A549 (cell line): Measurements from ENCODE around the gene TMIGD3. TPM values are rescaled to one million over a fixed set of nuclear protein-coding genes. Genes with fewer than 3 reads are reported as not detected.

Experiments
- ATAC-seq, 2 experiments: fragments of 200-7000 bp in 1 of 2; fragments of >200 bp in 1 of 2; cut with Nextera tagmentation in 1 of 2; cut with Tn5 transposase in 1 of 2; 3 replicates each; pipeline versions ENCODE4 v1.8.0 to v1.9.1; 2018 to 2020; ENCODE audit warnings: mild to moderate bottlenecking in 1 of 2, moderate library complexity in 1 of 2
- CTCF ChIA-PET: fragments of 300-600 bp; sonication (Branson Sonifier 250); formaldehyde crosslinking; extraction: SDS; loops from one replicate; lab custom pipeline; 2021; ENCODE audit warnings: antibody characterized with exemption, inconsistent platforms; lab: Yijun Ruan, JAX
- POLR2A ChIA-PET: fragments of 350-600 bp; formaldehyde crosslinking; extraction: SDS; loops from one replicate; lab custom pipeline; 2021; ENCODE audit warnings: antibody characterized with exemption, inconsistent platforms; lab: Yijun Ruan, JAX
- DNase-seq, 2 experiments: peaks; one replicate each; pipeline versions ENCODE4 v3.0.0 to v3.0.0-alpha.2; 2011 to 2016; ENCODE audit warnings: low read depth in 1 of 2, low spot score in 1 of 2
- FAIRE-seq: peaks from 2 replicates; lab custom pipeline; 2011; peaks lifted over from hg19 to GRCh38; lab: Jason Lieb, UNC
- H3K27ac ChIP-seq, 2 experiments: fragments of >200 bp; sonication (Bioruptor Twin); formaldehyde crosslinking; 3 replicates each; pipeline ENCODE4 v1.5.1; 2016 to 2017
- H3K4me1 ChIP-seq: fragments of >200 bp; sonication (Bioruptor Twin); formaldehyde crosslinking; 3 replicates; pipeline ENCODE4 v1.6.1; 2016
- H3K4me2 ChIP-seq: fragments of >200 bp; sonication (Bioruptor Twin); formaldehyde crosslinking; 3 replicates; pipeline ENCODE4 v1.6.1; 2016
- H3K4me3 ChIP-seq: fragments of >200 bp; sonication (Bioruptor Twin); formaldehyde crosslinking; 3 replicates; pipeline ENCODE4 v1.5.1; 2016
- H3K9me3 ChIP-seq: fragments of >200 bp; sonication (Bioruptor Twin); formaldehyde crosslinking; 3 replicates; pipeline ENCODE4 v1.6.1; 2016
- BCL3 ChIP-seq: fragments of >200 bp; sonication (Bioruptor Twin); formaldehyde crosslinking; IDR thresholded peaks from 3 replicates; pipeline ENCODE4 v1.6.1; 2016
- CBX2 ChIP-seq: fragments of 200-600 bp; sonication (generic); IDR thresholded peaks from 2 replicates; pipeline ENCODE4 v1.6.1; 2016; ENCODE audit warnings: low read depth, mild to moderate bottlenecking, borderline replicate concordance
- CTCF ChIP-seq: fragments of >200 bp; sonication (Bioruptor Twin); formaldehyde crosslinking; IDR thresholded peaks from 3 replicates; pipeline ENCODE4 v1.5.1; 2016
- EHMT2 ChIP-seq: fragments of 200-600 bp; sonication (generic); IDR thresholded peaks from 2 replicates; pipeline ENCODE4 v1.6.1; 2016; ENCODE audit warnings: antibody characterized with exemption, low read depth, mild to moderate bottlenecking, moderate library complexity
- EP300 ChIP-seq, 2 experiments: fragments of >200 bp; sonication (Bioruptor Twin); formaldehyde crosslinking; IDR thresholded peaks; 2 replicates in 1 of 2; 3 replicates in 1 of 2; pipeline ENCODE4 v1.6.1; 2016 to 2017
- FOSB ChIP-seq: fragments of 250-450 bp; sonication (Bioruptor Pico); IDR thresholded peaks from 2 replicates; pipeline ENCODE4 v1.5.0; 2020; ENCODE audit warnings: mild to moderate bottlenecking, moderate library complexity
- HDAC2 ChIP-seq: fragments of 200-600 bp; sonication (generic); IDR thresholded peaks from 2 replicates; pipeline ENCODE4 v1.6.1; 2016
- HES2 ChIP-seq: fragments of >200 bp; sonication (Bioruptor Twin); formaldehyde crosslinking; IDR thresholded peaks from 2 replicates; pipeline ENCODE4 v1.6.1; 2016
- HMGXB4 ChIP-seq: fragments of 250-450 bp; sonication (Bioruptor Pico); IDR thresholded peaks from 2 replicates; pipeline ENCODE4 v1.5.0; 2021; ENCODE audit warnings: mild to moderate bottlenecking, moderate library complexity, borderline replicate concordance
- HOXA7 ChIP-seq: fragments of 250-450 bp; sonication (Bioruptor Pico); IDR thresholded peaks from 2 replicates; pipeline ENCODE4 v1.5.0; 2020; ENCODE audit warnings: mild to moderate bottlenecking, moderate library complexity
- HOXB13 ChIP-seq: fragments of 250-450 bp; sonication (Bioruptor Pico); IDR thresholded peaks from 2 replicates; pipeline ENCODE4 v1.5.0; 2020; ENCODE audit warnings: low read depth, mild to moderate bottlenecking, moderate library complexity
- KDM5A ChIP-seq: fragments of 200-600 bp; sonication (generic); IDR thresholded peaks from 2 replicates; pipeline ENCODE4 v1.6.1; 2016; ENCODE audit warnings: antibody characterized with exemption, mild to moderate bottlenecking
- NPAS2 ChIP-seq: fragments of 250-450 bp; sonication (Bioruptor Pico); IDR thresholded peaks from 2 replicates; pipeline ENCODE4 v1.8.0; 2022; ENCODE audit warnings: mild to moderate bottlenecking, moderate library complexity, borderline replicate concordance
- NR3C1 ChIP-seq: fragments of >200 bp; sonication (Bioruptor Twin); formaldehyde crosslinking; IDR thresholded peaks from 3 replicates; pipeline ENCODE4 v1.6.1; 2017
- PBX3 ChIP-seq: IDR thresholded peaks from 2 replicates; pipeline ENCODE4 v1.6.1; 2012
- POLR2A ChIP-seq: IDR thresholded peaks from 2 replicates; pipeline ENCODE4 v1.6.1; 2012; ENCODE audit warnings: mild to moderate bottlenecking, low read length
- RAD21 ChIP-seq, 2 experiments: fragments of >200 bp in 1 of 2; sonication (Bioruptor Twin) in 1 of 2; formaldehyde crosslinking in 1 of 2; IDR thresholded peaks in 1 of 2; conservative IDR thresholded peaks in 1 of 2; 2 replicates in 1 of 2; 3 replicates in 1 of 2; pipeline ENCODE4 v1.6.1; 2012 to 2018; ENCODE audit warnings: inconsistent platforms in 1 of 2
- RCOR1 ChIP-seq: fragments of 150-350 bp; IDR thresholded peaks from 2 replicates; pipeline ENCODE4 v1.6.1; 2014; ENCODE audit warnings: antibody characterized with exemption, low read length, low read depth
- REST ChIP-seq: fragments of 200-600 bp; sonication (generic); IDR thresholded peaks from 2 replicates; pipeline ENCODE4 v1.6.1; 2016; ENCODE audit warnings: antibody characterized with exemption, mild to moderate bottlenecking, moderate library complexity
- RFX5 ChIP-seq: fragments of 450-650 bp; IDR thresholded peaks from 2 replicates; pipeline ENCODE4 v1.7.1; 2014; ENCODE audit warnings: antibody characterized with exemption, mild to moderate bottlenecking, moderate library complexity
- RNF2 ChIP-seq: fragments of 200-600 bp; sonication (generic); IDR thresholded peaks from 2 replicates; pipeline ENCODE4 v1.6.1; 2016; ENCODE audit warnings: low read depth, mild to moderate bottlenecking, antibody characterized with exemption, moderate library complexity, borderline replicate concordance
- SMC3 ChIP-seq: fragments of >200 bp; sonication (Bioruptor Twin); formaldehyde crosslinking; IDR thresholded peaks from 3 replicates; pipeline ENCODE4 v1.6.1; 2018; ENCODE audit warnings: inconsistent platforms
- TFCP2L1 ChIP-seq: fragments of 250-450 bp; sonication (Bioruptor Pico); IDR thresholded peaks from 2 replicates; pipeline ENCODE4 v1.5.0; 2021; ENCODE audit warnings: mild to moderate bottlenecking
- TP53 ChIP-seq: fragments of 250-450 bp; sonication (Bioruptor Pico); IDR thresholded peaks from 2 replicates; pipeline ENCODE4 v1.5.0; 2021; ENCODE audit warnings: mild to moderate bottlenecking, moderate library complexity
- ZNF302 ChIP-seq: fragments of 250-450 bp; sonication (Bioruptor Pico); IDR thresholded peaks from 2 replicates; pipeline ENCODE4 v1.9.0; 2021; ENCODE audit warnings: inconsistent platforms, mild to moderate bottlenecking, moderate library complexity
- WGBS: methylation state at CpG from one replicate; pipeline ENCODE4 v1.1.6; 2017; ENCODE audit errors: missing lambda C conversion rate; 5-methylcytosine and 5-hydroxymethylcytosine counted together
- polyA plus RNA-seq, 4 experiments: library from polyadenylated mRNA; depleted of rRNA in 3 of 4; stranded (reverse); fragments of >200 nt; fragmentation: RNase III in 1 of 4; extraction: RNeasy Plus Mini Kit Qiagen cat#74134 plus additional on column Dnase treatment in 1 of 4; gene quantifications; 2 replicates in 3 of 4; 3 replicates in 1 of 4; pipeline ENCODE4 v1.2.3, GENCODE V29; 2011 to 2017

Gene TMIGD3
- polyA plus RNA-seq, 2 of the 4 experiments (the other 2 are of a cell fraction): not detected

- TF ChIP-seq HES2: no peak
Observed at GRCh38 chr1:111483876-111484275, 19.6 kb downstream of the TMIGD3 start (continued).

- DNase-seq: no peak
- WGBS: 57% methylated on average over 3 of the region's 3 CpGs
- no peaks in the 10 kb centered on the region for H3K4me1 ChIP-seq
- no peak overlapping the region for H3K4me2 ChIP-seq
- CTCF ChIA-PET: interaction anchor here (1.4 to 4.0 kb wide), 4 partner anchors 14 to 264 kb away, joined by 3 to 26 read pairs (median 8); no protein-coding TSS in a partner anchor
- POLR2A ChIA-PET: no interaction called here
- no peak for FAIRE-seq
- H3K4me3 ChIP-seq: no peak overlapping the region
- H3K27ac ChIP-seq: no peak overlapping the region
- no peak for ATAC-seq
- no peaks in the 10 kb centered on the region for H3K9me3 ChIP-seq
- no peak for TF ChIP-seq POLR2A
- no peak for TF ChIP-seq RNF2
- no peak for TF ChIP-seq HOXB13
- TF ChIP-seq HMGXB4: no peak
- no peak for TF ChIP-seq FOSB
- TF ChIP-seq CBX2: no peak
- no peak for TF ChIP-seq EP300 (IDR thresholded peaks at IDR 0.05)
- no peak for TF ChIP-seq REST
- TF ChIP-seq EHMT2: no peak
- TF ChIP-seq PBX3: no peak
- no peak for TF ChIP-seq SMC3
- TF ChIP-seq ZNF302 (CRISPR knock-in tag): no peak
- TF ChIP-seq HDAC2: no peak
Observed at GRCh38 chr1:111483166-111483565, 20.3 kb downstream of the TMIGD3 start.

GRCh38 chr1:111481387-111482221, 21.8 kb downstream of the TMIGD3 start:
- ChIA-PET CTCF (interaction anchor here (0.5 to 4.0 kb wide), 27 partner anchors 9 to 889 kb away, joined by 3 to 26 read pairs (median 3); no protein-coding TSS in a partner anchor), POLR2A (no interaction called here)
- no peak overlapping the region for H3K4me2 ChIP-seq
- H3K9me3 ChIP-seq: no peaks in the 10 kb centered on the region
- DNase-seq (peak; percentile 31 to 43), FAIRE-seq (no peak), ATAC-seq (peak; percentile 93 to 97)
- WGBS: 41% methylated on average over 8 of the region's 8 CpGs
- no peaks in the 10 kb centered on the region for H3K4me1 ChIP-seq
- no peak overlapping the region for H3K4me3 ChIP-seq
- no peak overlapping the region for H3K27ac ChIP-seq
- TF ChIP-seq NR3C1 (no peak), RCOR1 (no peak), NPAS2 (CRISPR knock-in tag) (no peak), FOSB (no peak), HOXA7 (CRISPR knock-in tag) (no peak), CTCF (peak; percentile 51), TFCP2L1 (no peak), RFX5 (no peak), KDM5A (no peak), RAD21 (conservative IDR thresholded peaks at IDR 0.05 in 1 of 2, IDR thresholded peaks at IDR 0.05 in 1 of 2) (peak; percentile 73 to 83), TP53 (CRISPR knock-in tag) (no peak), SMC3 (peak; percentile 47; the same call in 2 of the 3 replicates), BCL3 (no peak), HOXB13 (no peak), CBX2 (no peak)
